Hepatocyte (in vitro differentiated cells): Measurements from ENCODE around the gene POLG2.

ENCODE experiments used
- CTCF ChIP-seq: fragments of 200-600 bp; sonication (generic); IDR thresholded peaks from 2 replicates; pipeline ENCODE4 v1.5.1; 2016; ENCODE audit warnings: antibody characterized with exemption, mild to moderate bottlenecking; ENCODE audit not compliant: poor library complexity
- EZH2 ChIP-seq: fragments of 200-600 bp; sonication (generic); IDR thresholded peaks from 2 replicates; pipeline ENCODE4 v1.6.1; 2016; ENCODE audit warnings: antibody characterized with exemption, mild to moderate bottlenecking, borderline replicate concordance
- EZH2phosphoT487 ChIP-seq: fragments of 200-600 bp; sonication (generic); IDR thresholded peaks from one replicate; pipeline ENCODE4 v1.6.1; 2018; ENCODE audit warnings: antibody characterized with exemption, mild to moderate bottlenecking, low read depth, moderate library complexity; ENCODE audit not compliant: unreplicated experiment, severe bottlenecking

GRCh38 chr17:64466019-64466735 is 30.7 kb downstream of the POLG2 start:
- TF ChIP-seq EZH2 (no peak), CTCF (no peak), EZH2phosphoT487 (no peak)
